Measurements from ENCODE around the gene DHCR24.

DHCR24 gene

DNA sequence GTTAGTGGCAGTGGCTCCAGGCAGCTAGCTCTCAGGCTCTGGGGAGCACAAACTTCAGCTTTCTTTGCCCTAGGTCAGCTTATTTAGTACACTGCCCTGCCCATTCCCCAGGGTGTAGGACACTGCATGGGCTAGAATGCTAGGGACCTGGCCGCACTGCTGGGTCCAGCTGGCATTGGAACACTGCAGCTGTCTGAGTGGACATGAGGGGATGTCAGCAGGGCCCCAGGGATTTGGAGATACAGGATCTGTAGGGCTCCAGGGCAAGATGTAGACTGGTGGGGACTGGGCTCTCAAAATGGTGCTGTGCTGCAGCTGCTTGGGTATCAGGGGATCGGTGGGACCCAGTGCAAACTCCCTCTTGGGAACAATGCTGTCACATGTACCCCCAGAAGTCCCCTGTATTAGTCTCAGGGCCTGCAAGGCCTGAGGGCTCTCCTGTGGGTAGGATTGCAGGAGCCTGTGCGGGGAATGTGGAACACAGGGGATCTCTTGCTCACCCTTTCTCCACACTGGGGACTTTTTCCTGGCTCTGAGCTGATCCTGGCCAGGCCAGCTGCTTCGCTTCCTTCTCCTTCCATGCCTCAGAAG lies 60.7 kb downstream of the DHCR24 start:
- no peak for DNase-seq (ENCODE audit: extremely low spot score)
- CTCF ChIA-PET: no interaction called here
- TF ChIP-seq BHLHE40 (IDR thresholded peaks at IDR 0.05; ENCODE audit: borderline replicate concordance): no peak
- no peak for TF ChIP-seq ZNF384 (IDR thresholded peaks at IDR 0.05)
- POLR2A ChIA-PET: no interaction called here

DNA sequence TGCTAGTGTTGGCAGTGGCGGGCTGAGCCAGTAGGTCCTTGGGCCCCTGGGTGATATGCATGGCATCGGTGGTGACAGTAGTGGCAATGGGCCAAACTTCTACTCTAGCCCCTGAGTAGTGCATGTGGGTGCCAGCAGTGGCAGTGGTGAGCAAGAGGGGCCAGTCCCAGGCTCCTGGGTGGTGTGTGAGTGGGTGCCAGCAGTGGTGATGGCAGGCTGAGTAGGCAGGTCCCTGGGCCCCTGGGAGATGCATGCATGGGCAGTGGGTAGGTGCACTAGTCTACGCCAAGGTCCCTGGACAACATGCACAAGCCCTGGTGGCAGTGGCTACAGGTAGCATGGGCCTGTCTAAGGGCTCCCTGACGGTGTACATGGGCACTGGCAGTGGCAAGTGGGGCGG lies 61.3 kb downstream of the DHCR24 start:
- ChIA-PET CTCF (no interaction called here), POLR2A (no interaction called here)
- no peak for DNase-seq (ENCODE audit: extremely low spot score)
- TF ChIP-seq ELF4 (IDR thresholded peaks at IDR 0.05) (no peak), SUZ12 (IDR thresholded peaks at IDR 0.05) (no peak), FOXK2 (IDR thresholded peaks at IDR 0.05) (no peak), L3MBTL2 (conservative IDR thresholded peaks at IDR 0.05) (no peak), BHLHE40 (IDR thresholded peaks at IDR 0.05; ENCODE audit: borderline replicate concordance) (no peak), FOXM1 (IDR thresholded peaks at IDR 0.05; ENCODE audit: borderline replicate concordance) (no peak), TARDBP (IDR thresholded peaks at IDR 0.05) (no peak)

DNA sequence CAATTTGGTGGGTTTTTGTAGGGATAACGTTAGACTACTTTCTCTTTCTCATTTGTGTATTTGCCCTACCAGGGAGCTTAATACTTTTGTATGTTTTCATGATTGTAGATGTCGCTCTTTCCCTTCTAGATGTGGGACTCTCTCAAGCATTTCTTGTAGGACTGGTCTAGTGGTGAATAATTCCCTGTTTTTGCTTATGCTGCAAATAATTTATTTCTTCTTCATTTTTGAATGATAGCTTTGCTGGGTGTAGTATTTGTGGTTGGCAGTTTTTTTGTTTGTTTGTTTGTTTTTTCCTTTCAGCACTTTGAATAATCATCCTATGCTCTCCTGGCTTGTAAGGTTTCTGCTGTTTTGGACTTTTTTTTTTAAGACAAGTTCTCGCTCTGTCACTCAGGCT lies 63.3 kb downstream of the DHCR24 start:
- no peak for DNase-seq (ENCODE audit: extremely low spot score)
- ChIA-PET POLR2A (no interaction called here), CTCF (interaction anchor here (1.7 kb wide), 1 partner anchor 9 kb away, joined by 4 read pairs; no protein-coding TSS in a partner anchor)
- no peak for TF ChIP-seq HDGF (IDR thresholded peaks at IDR 0.05; ENCODE audit: borderline replicate concordance)
- no peak for TF ChIP-seq FOXK2 (IDR thresholded peaks at IDR 0.05)
- no peak for TF ChIP-seq ZNF384 (IDR thresholded peaks at IDR 0.05)
- TF ChIP-seq FOXM1 (IDR thresholded peaks at IDR 0.05; ENCODE audit: borderline replicate concordance): no peak
- no peak for TF ChIP-seq L3MBTL2 (conservative IDR thresholded peaks at IDR 0.05)
- TF ChIP-seq SP1 (IDR thresholded peaks at IDR 0.05): no peak
- TF ChIP-seq FOXA1 (IDR thresholded peaks at IDR 0.05): no peak
- no peak for TF ChIP-seq BHLHE40 (IDR thresholded peaks at IDR 0.05; ENCODE audit: borderline replicate concordance)
- TF ChIP-seq TARDBP (IDR thresholded peaks at IDR 0.05): no peak

DNA sequence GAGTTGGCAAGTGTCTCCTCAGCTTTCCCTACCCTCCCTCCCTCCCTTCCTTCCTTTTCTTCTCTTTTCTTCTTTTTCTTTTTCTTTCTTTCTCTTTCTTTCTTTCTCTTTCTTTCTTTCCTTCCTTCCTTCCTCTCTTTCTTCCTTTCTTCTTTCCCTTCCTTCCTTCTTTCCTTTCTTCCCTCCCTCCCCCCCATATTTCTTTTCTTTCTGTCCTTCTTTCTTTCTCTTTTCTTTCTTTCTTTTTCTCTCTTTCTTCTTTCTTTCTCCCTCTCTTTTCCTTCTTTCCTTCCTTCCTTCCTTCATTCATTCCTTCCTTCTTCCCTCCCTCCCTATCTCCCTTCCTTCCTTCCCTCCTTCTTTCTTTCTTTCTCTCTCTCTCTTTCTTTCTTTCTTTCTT lies 67.3 kb downstream of the DHCR24 start:
- no peak for TF ChIP-seq CTBP1 (IDR thresholded peaks at IDR 0.05; ENCODE audit: borderline replicate concordance)
- no peak for TF ChIP-seq ELF4 (IDR thresholded peaks at IDR 0.05)
- TF ChIP-seq BHLHE40 (IDR thresholded peaks at IDR 0.05; ENCODE audit: borderline replicate concordance): no peak
- TF ChIP-seq, protein P1, sequence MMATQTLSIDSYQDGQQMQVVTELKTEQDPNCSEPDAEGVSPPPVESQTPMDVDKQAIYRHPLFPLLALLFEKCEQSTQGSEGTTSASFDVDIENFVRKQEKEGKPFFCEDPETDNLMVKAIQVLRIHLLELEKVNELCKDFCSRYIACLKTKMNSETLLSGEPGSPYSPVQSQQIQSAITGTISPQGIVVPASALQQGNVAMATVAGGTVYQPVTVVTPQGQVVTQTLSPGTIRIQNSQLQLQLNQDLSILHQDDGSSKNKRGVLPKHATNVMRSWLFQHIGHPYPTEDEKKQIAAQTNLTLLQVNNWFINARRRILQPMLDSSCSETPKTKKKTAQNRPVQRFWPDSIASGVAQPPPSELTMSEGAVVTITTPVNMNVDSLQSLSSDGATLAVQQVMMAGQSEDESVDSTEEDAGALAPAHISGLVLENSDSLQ (IDR thresholded peaks at IDR 0.05): no peak
- no peak for TF ChIP-seq ZNF384 (IDR thresholded peaks at IDR 0.05)
- TF ChIP-seq NFRKB (IDR thresholded peaks at IDR 0.05): no peak
- no peak for TF ChIP-seq FOXA1 (IDR thresholded peaks at IDR 0.05)
- no peak for TF ChIP-seq HDGF (IDR thresholded peaks at IDR 0.05; ENCODE audit: borderline replicate concordance)
- no peak for TF ChIP-seq SP1 (IDR thresholded peaks at IDR 0.05)
- no peak for TF ChIP-seq FOXK2 (IDR thresholded peaks at IDR 0.05)
- no peak for TF ChIP-seq LEF1 (IDR thresholded peaks at IDR 0.05; ENCODE audit: borderline replicate concordance)
- no peak for TF ChIP-seq TARDBP (IDR thresholded peaks at IDR 0.05)
- no peak for TF ChIP-seq ARNT (IDR thresholded peaks at IDR 0.05)
- TF ChIP-seq SUZ12 (IDR thresholded peaks at IDR 0.05): no peak
- no peak for TF ChIP-seq L3MBTL2 (conservative IDR thresholded peaks at IDR 0.05)
- TF ChIP-seq FOXM1 (IDR thresholded peaks at IDR 0.05; ENCODE audit: borderline replicate concordance): no peak
- no peak for DNase-seq (ENCODE audit: extremely low spot score)
- CTCF ChIA-PET: no interaction called here
- POLR2A ChIA-PET: no interaction called here

DNA sequence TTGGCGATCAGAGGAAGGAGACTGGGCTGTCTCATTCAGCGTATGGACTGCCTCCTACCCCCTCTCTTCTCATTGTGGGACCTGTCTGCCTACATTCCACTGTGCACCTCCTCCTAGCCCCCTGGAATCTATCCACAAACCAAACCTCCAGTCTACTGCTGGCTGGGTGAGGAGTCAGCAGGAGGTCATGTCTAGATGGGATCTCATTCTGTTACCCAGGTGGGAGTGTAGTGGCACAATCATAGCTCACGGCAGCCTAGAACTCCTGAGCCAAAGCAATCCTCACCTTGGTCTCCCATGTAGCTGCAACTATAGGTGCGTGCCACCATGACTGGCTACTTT lies 67.8 kb downstream of the DHCR24 start:
- TF ChIP-seq L3MBTL2 (conservative IDR thresholded peaks at IDR 0.05) (no peak), HDGF (IDR thresholded peaks at IDR 0.05; ENCODE audit: borderline replicate concordance) (no peak), BHLHE40 (IDR thresholded peaks at IDR 0.05; ENCODE audit: borderline replicate concordance) (no peak), LEF1 (IDR thresholded peaks at IDR 0.05; ENCODE audit: borderline replicate concordance) (no peak), ARNT (IDR thresholded peaks at IDR 0.05) (no peak), TARDBP (IDR thresholded peaks at IDR 0.05) (no peak), ELF4 (IDR thresholded peaks at IDR 0.05) (no peak), SP1 (IDR thresholded peaks at IDR 0.05) (no peak), FOXA1 (IDR thresholded peaks at IDR 0.05) (no peak), FOXM1 (IDR thresholded peaks at IDR 0.05; ENCODE audit: borderline replicate concordance) (no peak), SUZ12 (IDR thresholded peaks at IDR 0.05) (no peak), FOXK2 (IDR thresholded peaks at IDR 0.05) (no peak), CTBP1 (IDR thresholded peaks at IDR 0.05; ENCODE audit: borderline replicate concordance) (no peak)
- TF ChIP-seq, protein P1 (IDR thresholded peaks at IDR 0.05): no peak
- CTCF ChIA-PET: no interaction called here
- no peak for DNase-seq (ENCODE audit: extremely low spot score)
- POLR2A ChIA-PET: no interaction called here

DNA sequence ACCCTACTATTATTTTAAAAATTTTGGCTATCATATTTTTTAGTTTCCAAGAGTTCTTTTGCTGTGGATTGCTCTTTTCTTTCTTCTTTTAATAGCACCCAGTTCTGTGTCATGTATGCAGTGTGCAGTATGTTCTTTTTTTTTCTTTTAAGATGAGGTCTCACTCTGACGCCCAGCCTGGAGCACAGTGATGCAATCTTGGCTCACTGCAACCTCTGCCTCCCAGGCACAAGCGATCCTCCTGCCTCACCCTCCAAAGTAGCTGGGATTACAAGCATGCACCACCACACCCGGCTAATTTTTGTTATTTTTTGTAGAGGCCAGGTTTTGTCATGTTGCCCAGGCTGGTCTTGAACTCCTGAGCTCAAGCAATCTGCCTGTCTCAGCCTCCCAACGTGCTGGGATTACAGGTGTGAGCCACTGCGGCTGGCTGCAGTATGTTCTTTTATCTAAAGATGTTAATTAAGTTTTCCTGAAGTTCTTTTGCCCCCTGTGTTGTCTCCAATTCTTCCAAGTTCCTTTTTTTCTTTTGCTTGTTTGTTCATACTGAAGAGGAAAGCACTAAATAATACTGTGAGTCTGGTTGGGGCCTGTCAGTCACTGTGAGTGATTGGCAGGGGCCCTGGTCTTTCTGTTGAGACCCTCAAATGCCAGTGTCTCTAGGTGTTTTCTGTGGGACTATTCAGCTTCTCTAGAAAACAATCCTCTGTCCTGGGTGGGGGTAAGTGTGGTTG lies 68.4 kb downstream of the DHCR24 start:
- TF ChIP-seq SUZ12 (IDR thresholded peaks at IDR 0.05): no peak
- TF ChIP-seq FOXA1 (IDR thresholded peaks at IDR 0.05): no peak
- TF ChIP-seq NFRKB (IDR thresholded peaks at IDR 0.05): no peak
- TF ChIP-seq TARDBP (IDR thresholded peaks at IDR 0.05): no peak
- TF ChIP-seq, protein P1 (IDR thresholded peaks at IDR 0.05): peak; percentile 62
- no peak for TF ChIP-seq ELF4 (IDR thresholded peaks at IDR 0.05)
- TF ChIP-seq BHLHE40 (IDR thresholded peaks at IDR 0.05; ENCODE audit: borderline replicate concordance): no peak
- CTCF ChIA-PET: no interaction called here
- POLR2A ChIA-PET: no interaction called here
- DNase-seq (ENCODE audit: extremely low spot score): no peak
